H9 (cell line): Measurements from ENCODE around the gene GAGE10. TPM values are rescaled to one million over a fixed set of nuclear protein-coding genes. Genes with fewer than 3 reads are reported as not detected.

Source experiments
- DNase-seq: peaks from one replicate; pipeline ENCODE4 v3.0.0-alpha.2; 2017
- H2AFZ ChIP-seq: one replicate; pipeline ENCODE4 v1.6.1; 2013; ENCODE audit warnings: mild to moderate bottlenecking, low read length, control low read depth, moderate library complexity
- H2AK5ac ChIP-seq: 2 replicates; pipeline ENCODE4 v1.6.1; 2013; ENCODE audit warnings: low read length, control low read depth, mixed read lengths; ENCODE audit not compliant: insufficient read length
- H2BK120ac ChIP-seq: one replicate; pipeline ENCODE4 v1.6.1; 2013; ENCODE audit warnings: low read depth, mild to moderate bottlenecking, low read length, control low read depth, inconsistent platforms; ENCODE audit not compliant: poor library complexity, severe bottlenecking
- H2BK12ac ChIP-seq: 2 replicates; pipeline ENCODE4 v1.6.1; 2013; ENCODE audit warnings: low read length, control low read depth, mixed read lengths, low read depth; ENCODE audit not compliant: insufficient read length
- H2BK15ac ChIP-seq: 2 replicates; pipeline ENCODE4 v1.6.1; 2013; ENCODE audit warnings: low read depth, low read length, control low read depth
- H2BK20ac ChIP-seq: one replicate; pipeline ENCODE4 v1.6.1; 2013; ENCODE audit warnings: low read depth, mild to moderate bottlenecking, low read length, control low read depth, inconsistent platforms; ENCODE audit not compliant: poor library complexity, severe bottlenecking
- H2BK5ac ChIP-seq: 2 replicates; pipeline ENCODE4 v1.6.1; 2013; ENCODE audit warnings: low read length, control low read depth, mixed read lengths; ENCODE audit not compliant: insufficient read length
- H3K14ac ChIP-seq: 2 replicates; pipeline ENCODE4 v1.6.1; 2013; ENCODE audit warnings: low read length, control low read depth; ENCODE audit not compliant: insufficient read depth
- H3K18ac ChIP-seq: 2 replicates; pipeline ENCODE4 v1.6.1; 2013; ENCODE audit warnings: low read depth, mild to moderate bottlenecking, mixed read lengths, low read length, control low read depth; ENCODE audit not compliant: insufficient read length
- H3K23ac ChIP-seq: 2 replicates; pipeline ENCODE4 v1.6.1; 2013; ENCODE audit warnings: low read length, control low read depth, mixed read lengths, low read depth; ENCODE audit not compliant: insufficient read length
- H3K23me2 ChIP-seq: 2 replicates; pipeline ENCODE4 v1.6.1; 2013; ENCODE audit warnings: low read depth, mild to moderate bottlenecking, mixed read lengths, low read length, control low read depth; ENCODE audit not compliant: insufficient read length, poor library complexity, severe bottlenecking
- H3K27ac ChIP-seq: 2 replicates; pipeline ENCODE4 v1.5.1; 2013; ENCODE audit warnings: low read length, control low read depth, mixed read lengths, low read depth; ENCODE audit not compliant: insufficient read length
- H3K27me3 ChIP-seq: 2 replicates; pipeline ENCODE4 v1.6.1; 2013; ENCODE audit warnings: low read length, control low read depth, inconsistent platforms; ENCODE audit not compliant: insufficient read depth
- H3K4ac ChIP-seq: 2 replicates; pipeline ENCODE4 v1.6.1; 2013; ENCODE audit warnings: low read depth, mild to moderate bottlenecking, control low read depth, inconsistent platforms, low read length, moderate library complexity
- H3K4me1 ChIP-seq: 2 replicates; pipeline ENCODE4 v1.6.1; 2013; ENCODE audit warnings: low read length, control low read depth, inconsistent platforms; ENCODE audit not compliant: insufficient read depth
- H3K4me2 ChIP-seq: 2 replicates; pipeline ENCODE4 v1.6.1; 2013; ENCODE audit warnings: low read length, control low read depth, mixed read lengths; ENCODE audit not compliant: insufficient read length, insufficient read depth
- H3K56ac ChIP-seq: 2 replicates; pipeline ENCODE4 v1.6.1; 2013; ENCODE audit warnings: low read depth, mild to moderate bottlenecking, mixed read lengths, low read length, control low read depth; ENCODE audit not compliant: insufficient read length
- H3K79me1 ChIP-seq: 2 replicates; pipeline ENCODE4 v1.6.1; 2013; ENCODE audit warnings: low read depth, mild to moderate bottlenecking, moderate library complexity, low read length, control low read depth, inconsistent platforms; ENCODE audit not compliant: insufficient read depth, poor library complexity, severe bottlenecking
- H3K79me2 ChIP-seq: 2 replicates; pipeline ENCODE4 v1.6.1; 2013; ENCODE audit warnings: low read length, control low read depth, inconsistent platforms; ENCODE audit not compliant: insufficient read depth
- H3K9ac ChIP-seq: 2 replicates; pipeline ENCODE4 v1.6.1; 2013; ENCODE audit warnings: low read length, control low read depth, mixed read lengths; ENCODE audit not compliant: insufficient read length; ENCODE audit errors: extremely low read depth
- H3K9me3 ChIP-seq: one replicate; pipeline ENCODE4 v1.6.1; 2013; ENCODE audit warnings: low read depth, low read length, inconsistent platforms; ENCODE audit not compliant: control insufficient read depth
- H3T11ph ChIP-seq: one replicate; pipeline ENCODE4 v1.6.1; 2013; ENCODE audit warnings: mild to moderate bottlenecking, low read length, control low read depth, inconsistent platforms
- H4K20me1 ChIP-seq: one replicate; pipeline ENCODE4 v1.6.1; 2013; ENCODE audit not compliant: control insufficient read depth, insufficient read length, insufficient read depth
- H4K5ac ChIP-seq: 2 replicates; pipeline ENCODE4 v1.6.1; 2013; ENCODE audit warnings: low read depth, mild to moderate bottlenecking, mixed read lengths, low read length, control low read depth; ENCODE audit not compliant: insufficient read length
- H4K8ac ChIP-seq: replicated peaks from 2 replicates; pipeline ENCODE4 v1.6.1; 2013; ENCODE audit warnings: low read length, control low read depth, mixed read lengths, low read depth; ENCODE audit not compliant: insufficient read length
- H4K91ac ChIP-seq: 2 replicates; pipeline ENCODE4 v1.6.1; 2013; ENCODE audit warnings: low read depth, mild to moderate bottlenecking, moderate library complexity, mixed read lengths, low read length, control low read depth; ENCODE audit not compliant: insufficient read length
- H3K27ac Mint-ChIP-seq, 3 experiments: 2 replicates in 2 of 3; 3 replicates in 1 of 3; pipeline ENCODE4 v1.8.0; 2020 to 2021; ENCODE audit warnings: mixed read lengths in 3 of 3, mild to moderate bottlenecking in 1 of 3, moderate library complexity in 1 of 3
- H3K27me3 Mint-ChIP-seq: 2 replicates; pipeline ENCODE4 v1.8.0; 2021; ENCODE audit warnings: low read depth, mild to moderate bottlenecking, moderate library complexity, mixed read lengths
- H3K36me3 Mint-ChIP-seq, 3 experiments: 2 replicates in 2 of 3; 3 replicates in 1 of 3; pipeline ENCODE4 v1.8.0; 2020 to 2021; ENCODE audit warnings: low read depth in 3 of 3, mixed read lengths in 3 of 3; ENCODE audit not compliant: insufficient read depth in 1 of 3
- H3K4me1 Mint-ChIP-seq, 2 experiments: 2 replicates each; pipeline ENCODE4 v1.8.0; 2020; ENCODE audit warnings: mixed read lengths in 2 of 2
- H3K4me3 Mint-ChIP-seq, 2 experiments: 2 replicates in 1 of 2; 3 replicates in 1 of 2; pipeline ENCODE4 v1.8.0; 2020 to 2021; ENCODE audit warnings: mild to moderate bottlenecking in 2 of 2, mixed read lengths in 2 of 2, moderate library complexity in 1 of 2
- H3K9me3 Mint-ChIP-seq, 2 experiments: 2 replicates in 1 of 2; 3 replicates in 1 of 2; pipeline ENCODE4 v1.8.0; 2020; ENCODE audit warnings: mild to moderate bottlenecking in 2 of 2, mixed read lengths in 2 of 2, moderate library complexity in 1 of 2
- CTCF ChIP-seq: fragments of 200-600 bp; sonication (generic); conservative IDR thresholded peaks from 3 replicates; pipeline ENCODE4 v1.8.0; 2021; ENCODE audit warnings: antibody characterized with exemption, mild to moderate bottlenecking
- WGBS: extraction: QIAGEN DNeasy Blood & Tissue Kit; methylation state at CpG from one replicate; pipeline ENCODE4 v1.1.7; 2013; ENCODE audit warnings: missing lambda C conversion rate, low lambda C conversion rate, mixed read lengths; ENCODE audit not compliant: insufficient read length; ENCODE audit errors: extremely low coverage; 5-methylcytosine and 5-hydroxymethylcytosine counted together
- total RNA-seq: library from RNA; stranded (reverse); gene quantifications from 2 replicates; pipeline ENCODE4 v1.2.1, GENCODE V29; 2021

GAGE10 gene
- total RNA-seq, 1 experiment from 2014 or later, result not detected

GRCh38 chrX:49286136-49286535 lies 17.3 kb upstream of the GAGE10 start:
- Mint-ChIP-seq H3K4me3 (no peak overlapping the region), H3K4me1 (peaks cover 4 to 11% of the 10 kb centered on the region in 2 experiments; a peak in 3 of 4 replicates), H3K36me3 (peaks cover 1 to 4% (median 4%) of the 10 kb centered on the region in 3 experiments; a peak in 5 of 7 replicates), H3K27me3 (peaks cover 2% of the 10 kb centered on the region), H3K27ac (no peak overlapping the region), H3K9me3 (peaks cover 62 to 66% of the 10 kb centered on the region in 2 experiments)
- no peaks in the 10 kb centered on the region for H4K20me1 ChIP-seq
- no peak for TF ChIP-seq CTCF
- no peak overlapping the region for H2BK120ac ChIP-seq
- H3K23ac ChIP-seq, result no peak overlapping the region
- no peak overlapping the region for H2BK12ac ChIP-seq
- H4K91ac ChIP-seq, result no peak overlapping the region
- no peak overlapping the region for H2AK5ac ChIP-seq
- H3K9me3 ChIP-seq, result peaks cover 18% of the 10 kb centered on the region
- H3T11ph ChIP-seq, result no peak overlapping the region
- H4K5ac ChIP-seq, result no peak overlapping the region
- no peaks in the 10 kb centered on the region for H3K79me2 ChIP-seq
- no peak overlapping the region for H3K9ac ChIP-seq
- no CpG with 5 or more reads among the region's 18 CpGs for WGBS
- no peak overlapping the region for H2AFZ ChIP-seq
- no peak overlapping the region for H2BK15ac ChIP-seq
- H3K23me2 ChIP-seq, result no peaks in the 10 kb centered on the region
- no peak overlapping the region for H3K56ac ChIP-seq
- H3K27ac ChIP-seq, result no peak overlapping the region
- H3K4ac ChIP-seq, result no peak overlapping the region
- no peak overlapping the region for H2BK5ac ChIP-seq
- no peak overlapping the region for H4K8ac ChIP-seq
- H3K14ac ChIP-seq, result no peak overlapping the region
- H2BK20ac ChIP-seq, result no peak overlapping the region
- no peak overlapping the region for H3K18ac ChIP-seq
- no peaks in the 10 kb centered on the region for H3K79me1 ChIP-seq
- H3K4me2 ChIP-seq, result no peak overlapping the region
- H3K4me1 ChIP-seq, result no peaks in the 10 kb centered on the region
- no peaks in the 10 kb centered on the region for H3K27me3 ChIP-seq
- no peak for DNase-seq
